Heart right ventricle (tissue), 16 donors: Measurements from ENCODE around the gene NTN3. TPM values are rescaled to one million over a fixed set of nuclear protein-coding genes. Genes with fewer than 3 reads are reported as not detected.
"Not testable (repeated sequence)": the region's sequence is repeated elsewhere in the genome, so short reads cannot be mapped to it uniquely, and the experiment has no call there.

Experiments used
- ATAC-seq, 8 donors: fragments of 200-7000 bp; cut with Tn5 transposase; one replicate each; pipeline ENCODE4 v1.9.1; 2020; ENCODE audit warnings: mild to moderate bottlenecking in 8 of 8, moderate library complexity in 8 of 8, moderate number of reproducible peaks in 1 of 8
- DNase-seq, 2 donors: peaks; one replicate each; pipeline ENCODE4 v3.0.0-alpha.2; 2020
- H3K27ac ChIP-seq, 10 donors: fragments of 200-600 bp; sonication (generic) in 2 of 10; one replicate each; pipeline versions ENCODE4 v1.5.0 to v1.8.0; 2020 to 2022; ENCODE audit warnings: mild to moderate bottlenecking in 3 of 10
- H3K27me3 ChIP-seq, 7 donors: fragments of 200-600 bp; one replicate each; pipeline ENCODE4 v1.8.0; 2021 to 2022; ENCODE audit warnings: mild to moderate bottlenecking in 2 of 7
- H3K36me3 ChIP-seq, 9 donors: fragments of 200-600 bp; sonication (generic) in 1 of 9; one replicate each; pipeline versions ENCODE4 v1.5.0 to v1.8.0; 2020 to 2022; ENCODE audit warnings: mild to moderate bottlenecking in 2 of 9
- H3K4me1 ChIP-seq, 9 donors: fragments of 200-600 bp; sonication (generic) in 1 of 9; one replicate each; pipeline versions ENCODE4 v1.5.0 to v1.8.0; 2020 to 2022; ENCODE audit warnings: mild to moderate bottlenecking in 4 of 9
- H3K4me3 ChIP-seq, 10 donors: fragments of 200-600 bp; sonication (generic) in 2 of 10; one replicate each; pipeline versions ENCODE4 v1.5.0 to v1.8.0; 2020 to 2022; ENCODE audit warnings: mild to moderate bottlenecking in 7 of 10, moderate library complexity in 2 of 10
- H3K9me3 ChIP-seq, 11 donors: fragments of 200-600 bp in 10 of 11; sonication (generic) in 2 of 11; one replicate each; pipeline versions ENCODE4 v1.5.0 to v1.8.0; 2013 to 2022; ENCODE audit warnings: mild to moderate bottlenecking in 2 of 11, control low read depth in 1 of 11, moderate library complexity in 1 of 11
- WGBS, 2 donors: extraction: QIAGEN DNeasy Blood & Tissue Kit; methylation state at CpG; one replicate each; pipeline ENCODE4 v1.1.7; 2013; ENCODE audit warnings: inconsistent platforms in 1 of 2; 5-methylcytosine and 5-hydroxymethylcytosine counted together
- intact Hi-C, 10 donors: fragments of 100-400 bp; cut with DNase I; formaldehyde crosslinking; loops; one replicate each; pipeline versions ENCODE4 v1.11.1 to v1.14.2; 2022
- polyA plus RNA-seq, 2 donors: library from polyadenylated mRNA; stranded (reverse); fragments of 200-250 nt; gene quantifications; one replicate each; pipeline ENCODE4 v1.2.3, GENCODE V29; 2013
- total RNA-seq, 10 donors: library from RNA; stranded (reverse); fragmentation: NEBNext Ultra II Directional in 3 of 10; extraction: Animal tissue kit (Norgen Biotek cat#: 25700) in 3 of 10; gene quantifications; one replicate each; pipeline versions ENCODE4 v1.2.1 to v1.2.4, GENCODE V29; 2021 to 2023
- TF ChIP-seq, protein P1 (sequence below), 9 donors: fragments of 200-600 bp; sonication (generic) in 2 of 9; IDR thresholded peaks; one replicate each; pipeline versions ENCODE4 v1.5.0 to v1.8.0; 2021 to 2022; ENCODE audit warnings: antibody characterized with exemption in 9 of 9, mild to moderate bottlenecking in 5 of 9, moderate library complexity in 1 of 9
- donor health status: Arrhythmogenic right ventricular cardiomyopathy.
- donor health status: ischemic (EF 13 %, LVEDD 7.1; RV severe dilation, severe dysfunction).
- donor health status: healthy with polysubstance abuse.
- donor health status: DM: no; HTN: yes; CAD: no.
- donor health status: DM: no; HTN: no; CAD: no.
- donor health status: ischemic (EF 25% LVEDD 6.9; RV normal size, moderate dysfunction).
- donor health status: ischemic (EF 25% LVEDD 5.7; RV mildly dilated, moderate dysfunction).
- donor health status: healthy.
- donor health status: DM: yes; HTN: yes; CAD: no.
- donor health status: Ischemic cardiomyopathy.
- donor health status: ischemic (EF 35%, LVEDD 5.7; RV mildly dilated, moderate dysfunction).
- donor health status: nonischemic (EF 11% LVEDD 7.7; RV severe dilation, severe dysfunction).
- donor health status: DM: yes; HTN: yes; CAD: no.
- donor health status: PGD.
- donor health status: ischemic (EF 29% LVEDD 5.4; RV normal size, mild dysfunction).
- donor health status: nonischemic (EF 23%, LVEDD 6.1; RV moderate dilation, normal function).

Gene NTN3
- total and polyA plus RNA-seq, 12 donors: 0.12 to 0.18 (median 0.17) TPM; not detected in 9

DNA sequence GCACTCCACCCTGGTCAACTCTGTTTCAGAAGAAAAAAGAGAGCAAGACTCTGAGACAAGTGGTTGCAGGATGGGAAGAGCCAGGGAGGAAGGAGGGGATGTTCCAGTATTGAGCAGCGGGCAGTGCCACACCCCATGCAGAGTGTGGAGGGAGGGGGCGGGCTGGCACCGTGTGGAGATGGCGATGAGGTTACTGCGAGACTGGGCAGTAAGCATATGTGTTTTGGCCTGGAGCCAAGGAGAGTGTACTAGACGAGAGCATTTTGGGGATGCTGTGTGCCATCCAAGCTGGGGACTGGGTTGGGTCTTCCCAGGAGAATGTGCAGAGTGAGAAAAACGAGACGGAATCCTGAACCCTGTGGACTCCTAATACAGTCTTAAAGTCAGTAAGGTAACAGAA lies 7.2 kb downstream of the NTN3 start:
- Histone ChIP-seq H3K27ac (no peak overlapping the region), H3K27me3 (peaks cover 0 to 4% (median 3%) of the 10 kb centered on the region in 7 donors), H3K4me3 (no peak overlapping the region), H3K9me3 (no peaks in the 10 kb centered on the region), H3K4me1 (peaks cover 11 to 34% (median 30%) of the 10 kb centered on the region in 9 donors), H3K36me3 (peaks cover 0 to 4% (median 0%) of the 10 kb centered on the region in 9 donors)
- ATAC-seq (no peak), DNase-seq (no peak)
- WGBS, 2 donors: 83 to 87% methylated on average over 8 of the region's 8 CpGs
- TF ChIP-seq, protein P1, sequence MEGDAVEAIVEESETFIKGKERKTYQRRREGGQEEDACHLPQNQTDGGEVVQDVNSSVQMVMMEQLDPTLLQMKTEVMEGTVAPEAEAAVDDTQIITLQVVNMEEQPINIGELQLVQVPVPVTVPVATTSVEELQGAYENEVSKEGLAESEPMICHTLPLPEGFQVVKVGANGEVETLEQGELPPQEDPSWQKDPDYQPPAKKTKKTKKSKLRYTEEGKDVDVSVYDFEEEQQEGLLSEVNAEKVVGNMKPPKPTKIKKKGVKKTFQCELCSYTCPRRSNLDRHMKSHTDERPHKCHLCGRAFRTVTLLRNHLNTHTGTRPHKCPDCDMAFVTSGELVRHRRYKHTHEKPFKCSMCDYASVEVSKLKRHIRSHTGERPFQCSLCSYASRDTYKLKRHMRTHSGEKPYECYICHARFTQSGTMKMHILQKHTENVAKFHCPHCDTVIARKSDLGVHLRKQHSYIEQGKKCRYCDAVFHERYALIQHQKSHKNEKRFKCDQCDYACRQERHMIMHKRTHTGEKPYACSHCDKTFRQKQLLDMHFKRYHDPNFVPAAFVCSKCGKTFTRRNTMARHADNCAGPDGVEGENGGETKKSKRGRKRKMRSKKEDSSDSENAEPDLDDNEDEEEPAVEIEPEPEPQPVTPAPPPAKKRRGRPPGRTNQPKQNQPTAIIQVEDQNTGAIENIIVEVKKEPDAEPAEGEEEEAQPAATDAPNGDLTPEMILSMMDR (IDR thresholded peaks at IDR 0.05): no peak
- intact Hi-C loops: no loop called here

DNA sequence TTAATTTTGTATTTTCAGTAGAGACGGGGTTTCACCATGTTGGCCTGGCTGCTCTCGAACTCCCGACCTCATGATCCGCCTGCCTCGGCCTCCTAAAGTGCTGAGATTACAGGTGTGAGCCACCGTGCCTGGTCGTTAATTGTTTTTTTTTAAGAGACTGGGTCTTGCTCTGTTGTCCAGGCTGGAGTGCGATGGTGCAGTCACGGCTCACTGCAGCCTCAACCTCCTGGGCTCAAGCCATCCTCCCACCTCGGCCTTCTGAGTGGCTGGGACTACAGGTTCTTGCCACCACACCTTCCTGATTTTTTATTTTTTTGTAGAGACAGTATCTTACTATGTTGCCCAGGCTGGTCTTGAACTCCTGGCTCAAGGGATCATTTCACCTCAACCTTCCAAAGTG lies 8.9 kb downstream of the NTN3 start:
- peaks cover 8 to 31% (median 18%) of the 10 kb centered on the region in 9 donors for H3K4me1 ChIP-seq
- not testable (repeated sequence) for H3K27ac ChIP-seq, DNase-seq, H3K36me3 ChIP-seq, ATAC-seq, H3K27me3 ChIP-seq, H3K4me3 ChIP-seq, H3K9me3 ChIP-seq
- 96 to 97% methylated on average over 10 of the region's 10 CpGs for WGBS, 2 donors
- intact Hi-C loops: loop anchor here in 1 of 10 donors (10.0 kb wide), 1 partner anchor 45 kb away; no protein-coding TSS in a partner anchor

DNA sequence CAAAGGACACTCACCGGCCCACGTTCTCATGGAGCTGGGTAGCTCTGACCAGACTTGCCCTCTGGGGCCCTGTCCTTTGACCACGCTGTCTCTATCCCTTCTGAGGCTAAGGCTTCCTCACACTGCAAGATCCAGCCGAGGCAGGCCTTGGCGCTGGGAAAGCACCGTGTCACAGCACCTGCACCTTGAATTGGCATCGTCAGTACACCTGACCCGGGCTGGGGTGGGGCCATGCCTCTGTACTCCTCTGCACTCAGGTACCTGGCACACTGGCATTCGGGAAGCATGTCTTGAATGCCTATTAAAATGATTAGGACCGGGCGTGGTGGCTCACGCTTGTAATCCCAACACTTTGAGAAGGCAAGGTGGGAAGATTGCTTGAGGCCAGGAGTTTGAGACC lies 9.9 kb downstream of the NTN3 start:
- TF ChIP-seq, protein P1 (IDR thresholded peaks at IDR 0.05): no peak
- Histone ChIP-seq H3K36me3 (peaks cover 0 to 4% (median 0%) of the 10 kb centered on the region in 9 donors), H3K4me3 (no peak overlapping the region), H3K27ac (no peak overlapping the region), H3K4me1 (peaks cover 2 to 31% (median 18%) of the 10 kb centered on the region in 9 donors), H3K9me3 (no peaks in the 10 kb centered on the region), H3K27me3 (no peaks in the 10 kb centered on the region)
- 89 to 92% methylated on average over 12 of the region's 12 CpGs for WGBS, 2 donors
- DNase-seq (no peak), ATAC-seq (no peak)
- intact Hi-C loops: loop anchor here in 1 of 10 donors (10.0 kb wide), 1 partner anchor 46 kb away; no protein-coding TSS in a partner anchor

DNA sequence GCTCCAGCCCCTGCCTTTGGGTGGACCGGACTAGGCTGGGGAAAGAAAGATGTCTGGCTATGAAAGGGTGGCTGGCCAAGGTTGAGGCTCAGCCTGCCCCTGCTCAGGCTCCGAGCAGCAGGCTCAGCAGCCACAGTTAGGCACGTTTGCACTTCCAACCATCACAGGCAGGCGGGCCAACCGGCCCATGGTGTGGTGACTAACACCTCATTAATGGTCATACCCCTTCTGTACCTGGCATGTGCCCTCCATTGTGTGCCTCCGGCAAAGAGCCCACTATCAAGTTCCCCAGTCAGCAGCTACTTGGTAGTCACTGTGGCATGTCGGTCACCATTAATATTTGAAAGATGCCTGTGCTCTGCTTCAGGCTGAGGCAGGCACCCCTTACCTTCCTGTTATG lies 10.6 kb downstream of the NTN3 start:
- TF ChIP-seq, protein P1 (IDR thresholded peaks at IDR 0.05): no peak
- H3K36me3 ChIP-seq: peaks cover 0 to 4% (median 0%) of the 10 kb centered on the region in 9 donors
- no peak overlapping the region for H3K4me3 ChIP-seq
- peaks cover 4 to 34% (median 23%) of the 10 kb centered on the region in 9 donors for H3K4me1 ChIP-seq
- DNase-seq (no peak), ATAC-seq (no peak)
- no peaks in the 10 kb centered on the region for H3K27me3 ChIP-seq
- intact Hi-C loops: loop anchor here in 1 of 10 donors (10.0 kb wide), 1 partner anchor 47 kb away; no protein-coding TSS in a partner anchor
- no peaks in the 10 kb centered on the region for H3K9me3 ChIP-seq
- H3K27ac ChIP-seq: no peak overlapping the region
- 74 to 81% methylated on average over 7 of the region's 7 CpGs for WGBS, 2 donors

DNA sequence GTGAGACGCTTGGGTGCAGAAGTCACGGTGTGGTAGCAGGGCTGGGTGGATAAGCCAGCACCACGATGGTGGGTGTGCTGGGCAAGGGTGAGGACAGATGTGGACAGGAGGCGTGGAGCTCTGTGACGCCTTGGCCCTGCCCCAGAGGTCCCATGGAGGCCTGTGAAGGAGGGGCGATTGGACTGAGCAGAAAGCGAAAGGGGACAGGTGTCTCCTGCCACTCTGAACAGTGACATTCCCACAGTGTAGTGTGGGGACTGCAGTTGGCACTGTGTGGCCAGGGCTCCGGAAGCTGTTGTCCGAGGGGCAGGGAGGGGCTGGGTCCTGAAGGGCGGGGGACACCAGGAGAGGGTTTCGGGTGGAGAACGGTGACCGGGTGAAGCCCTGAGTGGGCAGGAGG lies 11.2 kb downstream of the NTN3 start:
- Histone ChIP-seq H3K27me3 (no peaks in the 10 kb centered on the region), H3K27ac (no peak overlapping the region), H3K9me3 (no peaks in the 10 kb centered on the region), H3K4me1 (peaks cover 6 to 40% (median 29%) of the 10 kb centered on the region in 9 donors), H3K4me3 (no peak overlapping the region), H3K36me3 (peaks cover 0 to 4% (median 0%) of the 10 kb centered on the region in 9 donors)
- no peak for ATAC-seq
- TF ChIP-seq, protein P1 (IDR thresholded peaks at IDR 0.05): no peak
- WGBS, 2 donors: 76 to 80% methylated on average over 13 of the region's 13 CpGs
- intact Hi-C loops: loop anchor here in 1 of 10 donors (10.0 kb wide), 1 partner anchor 47 kb away; no protein-coding TSS in a partner anchor
- no peak for DNase-seq
